Superior temporal gyrus (tissue), 1 donor: ENCODE measurements around the gene ATP6V1G1.
"Not testable (repeated sequence)": the region's sequence is repeated elsewhere in the genome, so short reads cannot be mapped to it uniquely, and the experiment has no call there.

Experiments
- DNase-seq: peaks from one replicate; pipeline ENCODE4 v3.0.0-alpha.2; 2016; ENCODE audit errors: extremely low spot score

Gene ATP6V1G1, protein sequence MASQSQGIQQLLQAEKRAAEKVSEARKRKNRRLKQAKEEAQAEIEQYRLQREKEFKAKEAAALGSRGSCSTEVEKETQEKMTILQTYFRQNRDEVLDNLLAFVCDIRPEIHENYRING

DNA sequence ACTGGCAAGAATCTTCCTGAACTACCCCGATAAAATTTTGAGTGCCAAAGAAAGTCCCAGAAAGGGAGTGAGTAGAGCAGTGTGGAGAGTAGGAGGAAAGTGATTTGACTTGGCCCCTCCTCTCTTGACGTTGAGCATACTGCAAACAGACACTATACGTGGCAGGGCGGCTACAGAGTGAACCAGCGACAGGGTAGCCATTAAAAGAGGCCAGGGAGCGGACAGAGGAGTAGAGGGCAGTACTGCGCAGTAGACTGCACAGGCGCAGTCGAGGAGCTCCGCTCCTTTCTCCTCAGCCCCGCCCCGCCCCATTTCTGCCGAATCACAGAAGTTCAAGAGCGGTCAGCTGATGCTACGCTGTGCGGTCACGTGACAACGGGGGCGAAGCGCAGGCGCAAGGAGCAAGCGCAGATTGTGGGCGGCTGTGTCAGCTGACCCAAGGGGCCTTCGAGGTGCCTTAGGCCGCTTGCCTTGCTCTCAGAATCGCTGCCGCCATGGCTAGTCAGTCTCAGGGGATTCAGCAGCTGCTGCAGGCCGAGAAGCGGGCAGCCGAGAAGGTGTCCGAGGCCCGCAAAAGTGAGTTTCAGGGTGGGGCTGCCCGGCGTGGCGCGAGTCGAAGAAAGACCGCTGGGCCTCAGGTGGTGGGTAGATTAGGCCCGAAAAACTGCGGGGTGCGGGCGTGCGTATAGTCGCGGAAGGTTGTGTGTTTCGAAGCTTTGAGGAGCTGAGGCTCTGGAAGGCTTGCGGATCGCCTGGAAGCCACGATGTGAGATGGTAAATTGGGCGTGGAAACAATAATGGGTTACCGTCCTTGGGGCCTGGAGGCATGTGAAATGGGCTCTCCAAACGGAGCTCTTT is at the start of gene ATP6V1G1:
TSS of gene ATP6V1G1 (plus strand) at position 425 of the 858 bp plus-strand sequence. CDS start at position 495, 70 bp downstream.
- peak; percentile 99 for DNase-seq

DNA sequence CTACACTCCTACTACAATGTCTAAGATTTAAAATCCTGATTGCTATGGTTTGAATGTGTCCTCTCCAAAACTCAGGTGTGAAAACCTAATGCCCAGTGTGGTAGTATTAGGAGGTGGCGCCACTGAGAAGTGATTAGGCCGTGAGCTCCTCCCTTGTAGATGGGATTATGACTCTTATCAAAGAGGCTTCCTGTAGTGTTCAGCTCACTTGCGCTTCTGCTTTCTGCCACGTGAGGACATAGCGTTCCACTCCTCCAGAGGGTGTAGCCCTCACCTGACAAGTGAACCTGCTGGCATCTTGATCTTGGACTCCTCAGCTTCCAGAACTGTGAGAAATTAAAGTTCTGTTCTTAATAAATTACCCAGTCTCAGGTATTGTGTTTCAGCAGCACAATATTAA is 49.3 kb upstream of the ATP6V1G1 start:
- no peak for DNase-seq

DNA sequence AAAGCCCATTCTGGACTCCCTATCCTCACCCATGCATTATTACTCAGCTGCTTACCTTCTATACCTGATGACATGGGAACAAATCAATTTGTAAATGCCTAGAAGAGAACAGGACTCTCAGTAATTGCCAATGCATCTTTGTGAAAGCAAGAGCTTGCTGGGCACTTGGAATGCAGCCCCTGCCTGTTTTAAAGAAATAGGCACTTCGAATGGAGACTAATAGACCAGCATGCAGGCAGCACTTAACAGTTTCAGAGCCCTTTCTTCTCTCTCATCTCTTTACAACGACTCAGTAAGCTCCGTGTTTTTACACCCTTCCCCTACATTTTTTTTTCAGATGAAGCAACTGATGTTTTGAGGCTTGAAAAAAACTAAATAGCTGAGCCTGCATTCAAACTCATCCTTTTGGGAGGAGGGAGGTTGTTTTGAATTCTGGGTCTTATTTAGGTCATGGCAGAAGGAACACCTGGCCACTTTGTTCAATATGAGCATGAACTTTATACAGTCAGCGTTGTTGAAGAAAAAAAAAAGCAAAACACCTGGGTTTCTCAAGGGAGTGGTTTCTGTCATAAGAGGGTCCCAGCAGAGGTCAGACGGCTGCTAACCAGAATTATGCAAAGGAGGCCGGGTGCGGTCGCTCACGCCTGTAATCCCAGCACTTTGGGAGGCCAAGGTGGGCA is 47.7 kb upstream of the ATP6V1G1 start:
- DNase-seq: no peak

DNA sequence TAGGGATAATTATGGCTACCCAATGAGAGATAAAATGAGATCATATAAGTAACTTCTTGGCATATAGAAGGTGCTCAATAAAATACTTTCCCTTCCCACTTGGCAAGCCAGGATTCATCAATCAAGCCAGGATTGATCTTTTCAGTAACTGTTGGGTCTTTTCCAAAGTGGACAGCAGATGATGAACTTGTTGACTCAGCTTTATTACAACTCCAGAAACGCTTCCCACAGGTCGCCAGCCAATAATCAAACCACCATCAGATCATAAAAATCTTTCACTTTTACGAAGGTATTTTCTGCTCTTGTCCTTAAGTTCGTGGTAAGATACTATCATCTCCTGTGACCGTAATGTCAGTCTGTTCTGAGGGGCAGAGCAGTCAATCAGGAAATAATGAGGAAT is 42.5 kb upstream of the ATP6V1G1 start:
- no peak for DNase-seq

DNA sequence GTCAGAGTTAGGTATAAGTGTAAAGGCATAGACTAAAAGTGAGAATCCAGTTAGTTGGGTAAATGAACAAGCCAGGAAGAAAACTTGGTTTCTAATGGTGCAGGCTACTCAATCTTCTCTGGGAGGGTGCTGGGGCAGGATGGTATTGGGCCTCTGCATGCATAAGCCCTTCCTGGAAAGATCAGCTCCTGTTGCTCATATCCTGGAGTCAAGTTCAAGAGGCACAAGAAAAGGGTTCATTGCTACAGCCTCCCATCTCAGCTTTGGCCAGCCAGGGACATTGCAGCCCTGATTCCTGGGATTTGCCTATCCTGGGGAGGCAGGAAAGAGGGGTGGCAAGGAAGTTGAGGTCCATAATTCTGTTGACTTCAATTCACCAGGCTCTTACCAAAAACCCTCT is 40.7 kb upstream of the ATP6V1G1 start:
- DNase-seq: no peak

DNA sequence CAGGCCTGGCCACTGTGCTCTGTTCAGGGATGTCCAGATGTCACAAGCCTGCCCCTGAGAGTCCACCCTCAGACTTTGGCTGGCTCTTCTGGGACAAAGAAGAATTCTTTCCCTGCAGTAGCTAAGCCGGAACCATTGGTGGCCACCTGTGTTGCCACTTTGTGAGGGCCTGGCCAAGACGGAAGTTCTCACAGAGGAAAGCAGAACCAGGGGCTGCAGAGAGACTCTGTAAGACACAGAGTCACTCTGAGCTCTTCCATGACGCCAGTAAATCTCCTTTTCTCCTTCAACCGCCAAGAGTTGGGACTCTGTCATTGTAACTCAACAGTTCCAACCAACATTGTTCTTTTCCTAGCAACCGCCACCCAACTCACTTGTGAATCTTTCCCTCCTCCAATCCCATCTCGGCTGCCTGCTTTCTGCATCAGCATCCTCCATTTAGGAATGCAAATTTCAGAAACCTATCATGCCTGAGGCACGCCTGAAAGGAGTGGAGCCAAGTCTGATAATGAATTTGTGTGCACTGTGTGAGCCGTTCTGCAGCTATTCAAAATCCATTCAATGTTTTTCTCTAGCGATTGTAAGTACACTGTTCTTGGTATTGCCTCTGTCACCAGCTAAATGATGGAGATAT is 37.8 kb upstream of the ATP6V1G1 start:
- DNase-seq: no peak

DNA sequence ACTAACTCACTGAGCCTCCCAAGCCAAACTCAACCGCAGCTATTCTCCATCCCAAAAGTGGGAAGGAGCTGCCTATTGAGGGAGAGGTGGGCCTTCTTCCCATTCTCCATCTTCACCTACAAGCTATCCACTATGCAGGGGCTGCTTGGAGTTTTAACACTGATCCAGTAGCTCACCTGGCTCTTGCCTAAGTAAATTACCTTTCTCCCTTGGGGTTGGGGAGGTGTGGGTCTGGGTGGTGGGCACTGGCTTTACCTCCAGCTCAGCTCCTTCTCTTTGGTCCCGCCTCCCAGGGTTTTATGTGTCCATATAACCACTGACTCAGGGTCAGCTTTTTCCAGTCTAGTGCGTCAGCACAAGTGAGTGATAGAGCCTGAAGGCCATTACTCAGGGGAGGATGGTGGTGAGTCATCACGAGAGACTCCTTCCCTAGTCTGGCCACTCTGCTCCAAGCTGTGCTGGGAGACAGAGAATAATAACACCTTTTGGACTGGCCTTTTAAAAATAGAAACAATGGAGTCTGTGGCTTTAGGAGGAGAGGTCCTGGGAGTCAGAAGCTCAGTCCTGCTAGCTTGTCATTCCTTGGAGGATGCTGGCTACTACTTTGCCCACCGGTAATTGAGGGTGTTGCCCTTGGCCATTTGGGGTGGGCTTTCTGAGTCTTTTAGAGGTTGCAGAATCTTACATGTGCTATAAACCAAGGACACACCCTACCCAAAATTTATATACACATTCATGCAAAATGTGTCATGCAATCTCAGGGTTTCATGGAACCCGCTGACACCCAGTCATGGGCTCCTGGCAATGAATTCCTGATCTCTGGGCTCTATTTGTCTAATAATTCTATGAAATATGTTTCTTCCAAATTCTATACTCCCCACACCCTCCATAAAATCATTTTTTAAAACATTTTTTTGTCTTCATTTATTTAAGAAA is 35.6 kb upstream of the ATP6V1G1 start:
- DNase-seq: no peak

DNA sequence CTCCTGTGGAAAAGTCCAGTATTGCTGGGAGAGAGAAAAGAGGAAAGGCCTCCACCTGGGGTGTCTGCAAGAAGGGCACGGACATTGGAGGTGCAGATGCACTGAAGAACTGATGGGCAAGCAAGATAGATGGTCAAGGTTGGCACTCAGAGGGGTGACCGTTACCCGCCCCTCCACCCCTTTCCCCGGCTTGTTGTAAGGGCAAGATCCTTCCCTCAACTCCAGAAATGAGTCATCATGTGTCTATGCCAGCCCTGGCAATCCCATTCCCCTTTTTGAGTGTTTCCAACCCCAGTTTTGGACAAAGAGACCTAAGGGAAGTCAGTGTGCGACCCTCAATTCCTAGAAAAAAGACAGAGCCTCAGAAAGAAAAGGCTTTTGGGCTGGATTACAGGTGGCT is 34.9 kb upstream of the ATP6V1G1 start:
- DNase-seq: no peak

DNA sequence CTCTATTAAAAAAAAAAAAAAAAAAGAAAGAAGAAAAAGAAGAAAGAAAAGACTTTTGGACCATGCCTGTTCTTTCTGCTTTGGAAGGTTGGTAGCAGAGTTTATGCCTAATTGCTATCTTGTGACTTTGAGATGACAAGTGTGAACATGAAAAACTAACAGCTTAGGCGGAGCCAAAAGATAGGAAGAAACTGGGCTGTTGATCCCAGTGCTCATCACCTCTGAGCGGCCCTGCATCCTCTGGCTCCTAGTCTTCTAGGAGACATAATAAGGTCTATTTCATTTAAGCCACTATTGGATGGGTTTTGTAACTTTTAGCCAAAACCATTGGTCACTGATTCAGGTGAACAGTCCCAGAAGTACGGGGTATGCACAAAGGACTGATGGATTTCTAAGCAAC is 34.4 kb upstream of the ATP6V1G1 start:
- no peak for DNase-seq

DNA sequence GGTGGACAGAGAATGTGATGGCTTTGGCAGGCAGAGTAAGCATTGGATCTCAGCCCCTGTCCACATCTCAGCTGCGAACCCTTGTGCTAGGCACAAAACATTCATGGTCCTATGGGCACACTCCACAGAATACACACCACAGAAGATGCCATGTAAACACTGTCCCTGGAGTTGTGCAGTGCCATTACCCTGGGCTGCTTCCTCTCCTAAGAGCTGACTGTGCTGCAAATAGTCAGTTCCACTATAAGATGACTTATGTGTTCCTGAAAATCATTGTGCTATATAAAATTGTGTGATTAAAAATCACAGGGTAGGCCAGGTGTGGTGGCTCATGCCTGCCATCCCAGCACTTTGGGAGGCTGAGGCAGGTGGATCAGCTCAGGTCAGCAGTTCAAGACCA is 31.9 kb upstream of the ATP6V1G1 start:
- no peak for DNase-seq

DNA sequence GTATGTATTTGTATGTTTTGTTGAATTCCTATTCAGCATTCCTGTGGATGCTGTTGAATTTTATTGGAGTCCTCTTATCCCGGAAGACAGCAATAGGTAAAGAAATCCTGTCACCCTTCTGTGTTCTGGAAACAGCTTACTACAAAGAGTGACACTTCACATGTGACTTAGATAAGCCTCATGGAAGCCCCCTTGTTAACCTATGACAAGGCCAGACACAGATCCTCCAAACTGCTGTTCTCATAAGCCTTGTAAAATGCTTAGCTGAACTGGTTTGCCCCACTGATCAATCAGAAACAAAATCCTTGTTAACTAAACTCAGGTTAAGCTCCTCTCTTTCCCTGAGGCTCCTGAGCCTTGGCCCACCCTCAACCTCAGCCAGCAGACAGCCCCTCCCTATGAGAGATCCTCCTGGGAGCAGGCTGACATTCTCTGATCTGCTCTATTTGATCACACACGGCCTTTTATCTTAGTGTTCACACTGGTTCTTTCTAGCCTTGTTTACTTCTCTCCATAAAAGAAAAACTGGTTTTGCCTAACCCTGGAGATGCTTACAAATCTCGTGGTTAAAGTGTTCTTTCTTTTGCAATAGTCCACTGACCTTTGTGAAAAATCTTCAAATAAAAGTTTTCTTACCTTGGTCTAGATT is 29.4 kb upstream of the ATP6V1G1 start:
- DNase-seq: no peak

DNA sequence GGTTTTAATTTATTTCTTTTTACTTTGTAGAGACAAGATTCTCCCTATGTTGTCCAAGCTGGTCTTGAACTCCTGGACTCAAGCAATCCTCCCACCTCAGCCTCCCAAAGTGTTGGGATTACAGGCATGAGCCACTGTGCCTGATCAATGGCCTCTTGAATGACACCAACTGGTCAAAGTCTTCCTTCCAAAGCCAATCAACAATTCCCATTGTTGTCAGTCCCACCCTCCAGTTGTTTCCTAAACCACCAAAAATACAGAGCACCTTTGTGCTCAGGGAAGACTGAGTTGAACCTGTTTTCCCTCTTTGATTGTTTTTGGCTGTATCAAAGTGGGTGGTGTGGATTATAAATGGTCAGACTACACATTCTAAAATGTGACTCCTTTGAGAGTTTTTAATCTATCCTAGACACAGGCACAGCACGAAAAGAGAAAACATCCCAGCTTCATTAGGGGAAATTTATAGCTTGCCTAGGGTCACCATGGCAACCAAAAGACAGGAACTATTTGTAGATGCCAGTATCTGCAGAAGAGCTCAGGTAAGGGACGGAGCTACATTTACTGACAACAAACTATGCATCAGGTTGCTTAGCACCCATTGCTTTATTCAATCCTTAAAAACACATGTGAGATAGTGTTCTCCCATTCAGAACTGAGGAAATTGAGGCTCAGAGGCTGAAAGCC is 27.6 kb upstream of the ATP6V1G1 start:
- no peak for DNase-seq

DNA sequence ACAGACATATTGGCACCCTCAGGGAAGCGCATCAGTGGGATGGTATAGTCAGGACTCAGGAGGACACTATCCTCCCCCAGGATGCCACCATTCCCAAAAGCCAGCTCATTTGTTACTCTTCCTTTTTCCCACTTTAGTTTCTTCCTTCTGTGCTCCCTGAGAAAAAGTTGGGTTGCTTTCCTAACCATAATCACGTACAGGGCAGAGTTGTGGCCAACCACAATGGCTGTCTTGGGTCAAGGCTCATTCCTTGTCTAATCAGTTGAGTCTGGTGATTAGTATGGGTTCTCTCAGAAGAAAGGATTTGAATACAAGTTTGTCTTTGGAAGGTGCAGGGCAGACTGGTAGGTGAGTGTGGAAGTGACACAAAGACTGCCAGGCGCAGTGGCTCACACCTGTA is 26.6 kb upstream of the ATP6V1G1 start:
- no peak for DNase-seq

DNA sequence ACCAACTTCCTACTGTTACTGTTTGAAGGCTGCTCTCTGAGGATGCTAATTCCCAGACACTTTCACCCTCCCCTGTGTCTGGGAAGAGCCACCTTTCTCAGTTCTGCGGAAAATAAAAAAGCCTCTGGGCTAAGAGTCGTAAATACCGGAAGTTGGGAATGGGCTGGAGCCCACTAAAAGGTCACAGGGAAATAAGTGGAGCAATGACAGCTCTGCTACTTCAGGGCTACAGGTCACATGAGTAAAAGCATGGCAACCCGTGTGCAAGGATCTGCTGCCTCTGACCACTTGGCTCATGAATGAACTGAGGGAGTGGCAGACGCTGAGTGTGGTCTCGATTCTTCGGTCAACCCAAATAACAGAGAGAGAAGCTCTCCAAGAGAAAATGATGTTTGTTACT is 25.8 kb upstream of the ATP6V1G1 start:
- no peak for DNase-seq

DNA sequence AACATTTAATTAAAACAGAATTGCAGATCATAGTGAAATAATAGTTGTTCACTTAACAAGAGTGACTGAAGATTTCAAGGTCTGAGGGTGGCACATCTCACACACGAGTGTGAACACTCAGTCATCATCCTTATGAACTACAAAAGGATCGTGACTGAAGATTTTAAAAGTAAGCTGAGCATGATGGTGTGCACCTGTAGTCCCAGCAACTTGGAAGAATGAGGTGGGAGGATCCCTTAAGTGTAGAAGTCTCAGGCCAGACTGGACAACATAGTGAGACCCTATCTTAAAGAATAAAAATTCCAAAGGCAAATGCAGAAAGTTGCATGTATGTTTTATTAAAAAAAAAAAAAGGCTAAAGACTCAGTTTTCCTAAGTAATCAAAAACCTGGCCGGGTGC is 22.4 kb upstream of the ATP6V1G1 start:
- DNase-seq: no peak

DNA sequence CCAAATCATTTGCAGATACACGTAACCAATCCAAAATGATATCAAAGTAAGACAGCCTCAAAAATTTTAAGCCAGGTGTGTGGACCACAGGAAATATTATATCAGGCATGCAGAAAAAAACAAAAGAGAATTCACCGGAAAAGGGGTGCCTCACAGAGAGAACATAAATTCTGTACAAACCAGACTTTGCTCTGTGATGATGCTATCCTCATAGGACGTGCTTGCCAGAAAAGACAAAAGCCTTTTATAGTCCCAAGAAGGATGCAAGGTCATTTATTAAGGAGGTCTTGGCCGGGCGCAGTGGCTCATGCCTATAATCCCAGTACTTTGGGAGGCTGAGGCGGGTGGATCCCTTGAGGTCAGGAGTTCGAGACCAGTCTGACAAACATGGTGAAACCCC is 16.8 kb upstream of the ATP6V1G1 start:
- DNase-seq: no peak

DNA sequence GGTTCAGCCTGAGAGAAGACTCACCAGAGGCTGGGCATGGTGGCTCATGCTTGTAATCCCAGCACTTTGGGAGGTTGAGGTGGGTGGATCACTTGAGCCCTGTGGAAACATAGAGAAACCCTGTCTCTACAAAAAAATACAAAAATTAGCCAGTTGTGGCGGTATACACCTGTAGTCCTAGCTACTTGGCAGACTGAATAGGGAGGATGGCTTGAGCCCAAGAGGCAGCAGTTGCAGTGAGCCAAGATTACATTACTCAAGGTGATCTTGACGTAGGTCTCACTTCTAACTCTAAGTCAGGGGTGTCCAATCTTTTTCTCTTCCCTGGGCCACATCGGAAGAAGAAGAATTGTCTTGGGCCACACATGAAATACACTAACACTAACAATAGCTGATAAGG is 16.2 kb upstream of the ATP6V1G1 start:
- no peak for DNase-seq

DNA sequence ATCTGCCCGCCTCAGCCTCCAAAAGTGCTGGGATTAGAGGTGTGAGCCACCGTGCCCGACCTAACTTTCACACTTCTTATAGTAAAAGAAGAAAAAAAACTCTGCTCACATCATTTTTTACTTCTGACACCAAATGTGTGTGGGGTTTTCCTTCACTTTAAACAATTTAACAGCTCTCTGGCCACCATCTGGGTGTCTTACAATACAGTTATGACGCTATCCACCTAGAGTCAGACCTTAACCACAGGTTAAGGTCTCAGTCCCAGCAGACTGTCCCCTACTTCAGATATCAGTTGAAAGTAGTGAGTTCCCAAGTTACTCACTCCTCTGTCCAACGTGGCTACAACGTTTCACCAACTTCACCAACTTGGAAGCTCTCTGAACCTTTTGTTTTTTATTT is 15.4 kb upstream of the ATP6V1G1 start:
- DNase-seq: no peak

DNA sequence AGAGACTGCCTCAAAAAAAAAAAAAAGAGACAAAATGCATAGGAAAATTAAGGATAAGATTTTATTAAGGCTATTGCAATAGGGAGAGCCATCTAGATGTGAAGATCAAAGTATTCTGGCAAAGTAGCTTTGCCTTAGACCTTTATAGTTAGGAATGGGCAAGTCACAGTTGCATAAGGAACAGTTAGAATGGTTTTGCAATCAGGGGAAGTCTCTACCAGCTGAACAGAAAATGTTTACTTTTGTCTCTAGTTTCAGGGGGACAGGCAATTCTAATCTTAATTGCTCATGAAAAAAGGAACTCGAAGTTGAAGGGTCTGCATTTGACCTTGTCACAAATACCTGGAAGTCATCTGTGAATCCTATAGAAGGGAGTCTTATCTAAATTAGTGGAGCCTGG is 13.1 kb upstream of the ATP6V1G1 start:
- no peak for DNase-seq

DNA sequence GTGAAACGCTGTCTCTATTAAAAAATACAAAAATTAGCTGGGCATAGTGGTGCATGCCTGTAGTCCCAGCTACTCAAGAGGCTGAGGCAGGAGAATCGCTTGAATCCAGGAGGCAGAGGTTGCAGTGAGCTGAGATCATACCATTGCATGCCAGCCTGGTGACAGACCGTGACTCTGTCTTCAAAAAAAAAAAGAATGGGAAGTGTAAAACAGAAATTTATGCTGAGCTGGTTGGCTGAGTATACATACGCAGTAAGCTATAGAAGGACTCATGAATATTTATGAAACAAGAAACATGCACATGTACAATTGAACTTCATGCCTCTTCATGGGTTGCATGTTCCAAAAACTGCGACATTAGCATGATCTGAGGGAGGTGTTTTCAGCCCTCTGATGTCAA is 10.8 kb upstream of the ATP6V1G1 start:
- not testable (repeated sequence) for DNase-seq
